GM18502 (cell line): Measurements from ENCODE around the gene CDC25C.

Source experiments
- ATAC-seq: cut with Tn5 transposase; IDR thresholded peaks from one replicate; pipeline ENCODE4 v1.9.1; 2021; ENCODE audit warnings: mild to moderate bottlenecking; ENCODE audit not compliant: unreplicated experiment, poor library complexity

Gene CDC25C

GRCh38 chr5:138331449-138332368, at the start of gene CDC25C:
Gene CDC25C, minus strand, starts transcription at chr5:138331804. Its CDS starts 624 bp downstream, at chr5:138331180.
- peak; percentile 99 for ATAC-seq

GRCh38 chr5:138372653-138373052, 41.0 kb upstream of the CDC25C start:
- ATAC-seq = no peak

- ATAC-seq = peak; percentile 77
Observed at GRCh38 chr5:138372225-138372624, 40.6 kb upstream of the CDC25C start.

GRCh38 chr5:138371454-138371853, 39.9 kb upstream of the CDC25C start:
- no peak for ATAC-seq

GRCh38 chr5:138370537-138370936, 38.9 kb upstream of the CDC25C start:
- ATAC-seq = no peak

GRCh38 chr5:138369706-138370105, 38.1 kb upstream of the CDC25C start:
- ATAC-seq = no peak

GRCh38 chr5:138369261-138369660, 37.7 kb upstream of the CDC25C start:
- ATAC-seq = no peak

- no peak for ATAC-seq
Observed at GRCh38 chr5:138366632-138367382, 35.2 kb upstream of the CDC25C start.

- ATAC-seq = no peak
Observed at GRCh38 chr5:138364576-138364975, 33.0 kb upstream of the CDC25C start.

GRCh38 chr5:138360941-138361452, 29.4 kb upstream of the CDC25C start:
- ATAC-seq = no peak

- no peak for ATAC-seq
Observed at GRCh38 chr5:138359621-138360020, 28.0 kb upstream of the CDC25C start.

GRCh38 chr5:138354926-138355378, 23.3 kb upstream of the CDC25C start:
- no peak for ATAC-seq

- ATAC-seq = no peak
Observed at GRCh38 chr5:138354387-138354786, 22.8 kb upstream of the CDC25C start.

- ATAC-seq = no peak
Observed at GRCh38 chr5:138353560-138354080, 22.0 kb upstream of the CDC25C start.

- peak; percentile 45 for ATAC-seq
Observed at GRCh38 chr5:138352722-138353559, 21.3 kb upstream of the CDC25C start.

- ATAC-seq = peak; percentile 68
Observed at GRCh38 chr5:138352071-138352721, 20.6 kb upstream of the CDC25C start, which contains the start of gene KDM3B. Gene KDM3B, plus strand, starts transcription at chr5:138352685. Its CDS starts 111 bp downstream, at chr5:138352796.

- no peak for ATAC-seq
Observed at GRCh38 chr5:138351517-138351916, 19.9 kb upstream of the CDC25C start.

GRCh38 chr5:138351056-138351455, 19.5 kb upstream of the CDC25C start:
- no peak for ATAC-seq

- ATAC-seq = no peak
Observed at GRCh38 chr5:138350563-138350890, 18.9 kb upstream of the CDC25C start.
